HCT116 (cell line): Measurements from ENCODE around the gene COL20A1. TPM values are rescaled to one million over a fixed set of nuclear protein-coding genes. Genes with fewer than 3 reads are reported as not detected.

Experiments used
- ATAC-seq: fragments of 200-7000 bp; cut with Tn5 transposase; 2 replicates; pipeline ENCODE4 v1.9.1; 2020; ENCODE audit warnings: mild to moderate bottlenecking, moderate library complexity
- BruUV-seq: library from RNA; stranded (reverse); fragments of 400-500 nt; replicated peaks from 2 replicates; lab custom pipeline; 2021; lab: Mats Ljungman, UMichigan
- CTCF ChIA-PET: fragments of 300-600 bp; sonication (Branson Sonifier 250); formaldehyde crosslinking; loops from one replicate; lab custom pipeline; 2021; ENCODE audit warnings: antibody characterized with exemption; lab: Charles Lee
- POLR2A ChIA-PET: fragments of 300-600, 350-600 bp; sonication (Branson Sonifier 250); formaldehyde crosslinking; loops from one replicate; lab custom pipeline; 2021; ENCODE audit warnings: antibody characterized with exemption; lab: Charles Lee
- RAD21 ChIA-PET, 2 experiments: fragments of 300-600 bp; sonication (Branson Sonifier 250); formaldehyde crosslinking; loops; one replicate each; lab custom pipeline; 2023; ENCODE audit warnings: low total read pairs in 2 of 2; ENCODE audit not compliant: uncharacterized antibody in 2 of 2, unreplicated experiment in 2 of 2, low non-redundant PET in 1 of 2; lab: Charles Lee
- DNase-seq: peaks from one replicate; pipeline ENCODE4 v3.0.0-alpha.2; 2010; ENCODE audit warnings: low read depth, low spot score
- H2AFZ ChIP-seq: fragments of 200-600 bp; shearing (Covaris generic), sonication (generic); 2 replicates; pipeline ENCODE4 v1.6.1; 2017; ENCODE audit warnings: low read depth, mixed run types, mixed read lengths, antibody characterized with exemption, low read length; ENCODE audit not compliant: poor library complexity, severe bottlenecking
- H3K27ac ChIP-seq: 2 replicates; pipeline ENCODE4 v1.5.1; 2012; ENCODE audit warnings: low read depth, low read length
- H3K27me3 ChIP-seq: fragments of 200-600 bp; sonication (generic); 2 replicates; pipeline ENCODE4 v1.6.1; 2016; ENCODE audit warnings: mixed run types, low read length, mixed read lengths; ENCODE audit not compliant: insufficient read depth
- H3K36me3 ChIP-seq, 2 experiments: fragments of 200-500 bp in 1 of 2; fragments of 200-600 bp in 1 of 2; sonication (Bioruptor generic) in 1 of 2; sonication (generic) in 1 of 2; 2 replicates each; pipeline versions ENCODE4 v1.5.1 to v1.6.1; 2014 to 2016; ENCODE audit warnings: low read length in 2 of 2, inconsistent platforms in 1 of 2, mixed read lengths in 1 of 2, mixed run types in 1 of 2; ENCODE audit not compliant: insufficient read depth in 2 of 2, control insufficient read depth in 1 of 2
- H3K4me1 ChIP-seq, 2 experiments: fragments of 200-600 bp in 1 of 2; sonication (generic) in 1 of 2; 2 replicates each; pipeline versions ENCODE4 v1.5.1 to v1.6.1; 2012 to 2017; ENCODE audit warnings: low read length in 2 of 2, inconsistent platforms in 1 of 2, mild to moderate bottlenecking in 1 of 2, mixed read lengths in 1 of 2, mixed run types in 1 of 2, moderate library complexity in 1 of 2; ENCODE audit not compliant: insufficient read depth in 2 of 2, control insufficient read depth in 1 of 2
- H3K4me2 ChIP-seq: fragments of 200-600 bp; sonication (generic); 2 replicates; pipeline ENCODE4 v1.6.1; 2017; ENCODE audit warnings: mixed run types, low read length, mixed read lengths
- H3K4me3 ChIP-seq, 2 experiments: fragments of 200-600 bp in 1 of 2; sonication (generic) in 1 of 2; replicated peaks in 1 of 2; 2 replicates each; pipeline ENCODE4 v1.5.1; 2011 to 2016; ENCODE audit warnings: low read length in 2 of 2, control low read depth in 1 of 2, low read depth in 1 of 2, mild to moderate bottlenecking in 1 of 2, mixed read lengths in 1 of 2, mixed run types in 1 of 2
- H3K79me2 ChIP-seq: fragments of 200-600 bp; sonication (generic); 2 replicates; pipeline ENCODE4 v1.6.1; 2017; ENCODE audit warnings: mild to moderate bottlenecking, mixed run types, low read length, moderate library complexity, mixed read lengths; ENCODE audit not compliant: insufficient read depth
- H3K9ac ChIP-seq: fragments of 200-600 bp; sonication (generic); 2 replicates; pipeline ENCODE4 v1.6.1; 2016; ENCODE audit warnings: low read length, mixed read lengths
- H3K9me2 ChIP-seq: fragments of 200-600 bp; sonication (generic), shearing (Covaris generic); 2 replicates; pipeline ENCODE4 v1.6.1; 2017; ENCODE audit warnings: mixed run types, mild to moderate bottlenecking, moderate library complexity; ENCODE audit not compliant: insufficient read depth
- H3K9me3 ChIP-seq, 2 experiments: fragments of 200-500 bp in 1 of 2; fragments of 200-600 bp in 1 of 2; sonication (Bioruptor generic) in 1 of 2; sonication (generic) in 1 of 2; 2 replicates each; pipeline ENCODE4 v1.6.1; 2014 to 2017; ENCODE audit warnings: low read length in 2 of 2, mixed read lengths in 2 of 2, inconsistent platforms in 1 of 2, low read depth in 1 of 2, mild to moderate bottlenecking in 1 of 2, mixed run types in 1 of 2, moderate library complexity in 1 of 2; ENCODE audit not compliant: control insufficient read depth in 1 of 2, insufficient read depth in 1 of 2
- H4K20me1 ChIP-seq: fragments of 200-600 bp; sonication (generic), shearing (Covaris generic); 2 replicates; pipeline ENCODE4 v1.6.1; 2017; ENCODE audit warnings: mixed run types, mild to moderate bottlenecking, moderate library complexity; ENCODE audit not compliant: insufficient read depth
- CEBPB ChIP-seq: IDR thresholded peaks from 2 replicates; pipeline ENCODE4 v1.6.1; 2012; ENCODE audit warnings: low read depth
- ELF1 ChIP-seq: IDR thresholded peaks from 2 replicates; pipeline ENCODE4 v1.6.1; 2012; ENCODE audit warnings: low read depth, borderline replicate concordance
- EZH2 ChIP-seq: fragments of 200-600 bp; sonication (generic); IDR thresholded peaks from 2 replicates; pipeline ENCODE4 v1.6.1; 2017; ENCODE audit warnings: antibody characterized with exemption, mixed run types
- FOSL1 ChIP-seq: IDR thresholded peaks from 2 replicates; pipeline ENCODE4 v1.6.1; 2012; ENCODE audit warnings: low read depth
- JUND ChIP-seq: IDR thresholded peaks from 2 replicates; pipeline ENCODE4 v1.6.1; 2012
- POLR2A ChIP-seq: IDR thresholded peaks from 2 replicates; pipeline ENCODE4 v1.7.0; 2011; ENCODE audit warnings: borderline replicate concordance; ENCODE audit not compliant: insufficient read depth, insufficient read length; ENCODE audit errors: extremely low read depth
- RAD21 ChIP-seq: IDR thresholded peaks from 2 replicates; pipeline ENCODE4 v1.6.1; 2012; ENCODE audit warnings: low read depth, mild to moderate bottlenecking
- SP1 ChIP-seq: IDR thresholded peaks from 2 replicates; pipeline ENCODE4 v1.6.1; 2012; ENCODE audit warnings: low read depth
- SRF ChIP-seq: IDR thresholded peaks from 2 replicates; pipeline ENCODE4 v1.6.1; 2012; ENCODE audit warnings: low read depth
- TCF7L2 ChIP-seq: IDR thresholded peaks from 2 replicates; pipeline ENCODE4 v1.7.0; 2011; ENCODE audit warnings: borderline replicate concordance, inconsistent platforms; ENCODE audit not compliant: insufficient read depth, insufficient read length; ENCODE audit errors: extremely low read depth
- YY1 ChIP-seq: IDR thresholded peaks from 2 replicates; pipeline ENCODE4 v1.6.1; 2011; ENCODE audit warnings: low read length, low read depth, moderate library complexity, mild to moderate bottlenecking; ENCODE audit not compliant: insufficient replicate concordance; ENCODE audit errors: extremely low read depth
- ZFX ChIP-seq: fragments of 450-650 bp; IDR thresholded peaks from 2 replicates; pipeline ENCODE4 v1.6.1; 2017
- ZNF274 ChIP-seq: fragments of 200-500 bp; sonication (Bioruptor generic); IDR thresholded peaks from 2 replicates; pipeline ENCODE4 v1.6.1; 2014; ENCODE audit warnings: mild to moderate bottlenecking, low read depth, low read length, inconsistent platforms
- intact Hi-C: fragments of 100-400 bp; cut with micrococcal nuclease; formaldehyde crosslinking; loops from 2 replicates; pipeline ENCODE4 v1.10.0; 2022
- total RNA-seq: library from RNA; stranded (reverse); gene quantifications from one replicate; pipeline ENCODE4 v1.2.1, GENCODE V29; 2021; ENCODE audit not compliant: unreplicated experiment
- TF ChIP-seq, protein P1 (sequence below): IDR thresholded peaks from 2 replicates; pipeline ENCODE4 v1.6.1; 2012
- TF ChIP-seq, protein P2 (sequence below): IDR thresholded peaks from 2 replicates; pipeline ENCODE4 v1.6.1; 2011; ENCODE audit warnings: mild to moderate bottlenecking, low read length, moderate library complexity; ENCODE audit not compliant: insufficient replicate concordance; ENCODE audit errors: extremely low read depth

COL20A1 gene
- total RNA-seq, 1 experiment from 2014 or later, result 0.34 TPM

DNA sequence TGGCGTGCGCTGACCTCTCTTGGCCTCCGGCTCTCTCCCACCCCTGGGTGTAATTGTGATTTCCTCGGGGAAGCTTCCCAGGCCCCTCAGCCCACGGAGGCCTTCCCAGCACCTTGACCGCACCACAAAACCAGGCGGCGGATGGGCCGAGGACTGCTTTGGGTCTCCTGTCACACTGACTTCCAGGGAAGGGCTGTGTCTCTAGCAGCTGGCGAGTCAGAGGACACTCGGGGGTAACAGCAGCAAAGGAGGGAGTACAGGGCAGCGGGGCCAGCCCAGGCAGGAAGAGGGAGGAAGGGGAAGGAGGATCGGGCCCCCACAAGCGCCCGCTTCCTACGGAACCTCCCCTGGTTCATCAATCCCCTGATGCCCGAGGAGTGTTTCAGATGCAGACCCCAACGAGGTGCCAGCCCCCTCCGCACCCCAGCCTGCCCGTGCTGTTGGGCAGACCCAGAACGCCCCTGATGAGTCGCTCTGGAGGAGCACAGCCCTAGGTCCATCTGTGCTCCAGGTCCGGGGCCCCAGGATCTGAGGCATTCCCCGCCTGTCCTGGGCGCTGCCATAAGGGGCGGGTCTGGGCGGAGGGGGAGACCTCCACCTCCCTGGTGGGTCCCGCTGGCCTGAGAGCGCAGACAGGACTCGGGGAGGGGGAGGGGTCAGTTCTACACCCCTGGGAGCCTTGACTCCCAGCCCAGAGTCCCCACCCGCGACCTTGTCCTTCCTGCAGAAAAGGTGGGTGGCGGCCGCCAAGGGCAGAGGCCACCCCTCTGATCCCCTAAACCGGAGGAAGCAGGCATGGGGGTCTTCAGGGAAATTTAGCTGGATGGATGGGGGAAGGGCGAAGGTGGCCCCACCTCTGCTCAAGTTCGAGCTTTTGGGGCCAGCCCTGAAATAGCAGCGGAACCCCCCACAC, 67.2 kb downstream of the COL20A1 start:
- DNase-seq (no peak), ATAC-seq (no peak)
- H3K4me2 ChIP-seq, result no peak overlapping the region
- CTCF ChIA-PET, result no interaction called here
- no peak for TF ChIP-seq RAD21
- no peak for TF ChIP-seq ZFX
- TF ChIP-seq YY1, result no peak
- TF ChIP-seq SRF, result no peak
- no peak for TF ChIP-seq TCF7L2
- TF ChIP-seq ZNF274, result no peak
- no peak overlapping the region for H2AFZ ChIP-seq
- no peak overlapping the region for H3K27ac ChIP-seq
- no peak overlapping the region for H3K4me3 ChIP-seq
- no peaks in the 10 kb centered on the region for H3K9me3 ChIP-seq
- no peaks in the 10 kb centered on the region for H3K36me3 ChIP-seq
- RAD21 ChIA-PET, result no interaction called here
- H4K20me1 ChIP-seq, result no peaks in the 10 kb centered on the region
- POLR2A ChIA-PET, result no interaction called here
- no peaks in the 10 kb centered on the region for H3K27me3 ChIP-seq
- H3K4me1 ChIP-seq, result no peaks in the 10 kb centered on the region
- intact Hi-C loops, result no loop called here
- no peaks in the 10 kb centered on the region for H3K79me2 ChIP-seq
- no peaks in the 10 kb centered on the region for H3K9me2 ChIP-seq
- no TSS peak for BruUV-seq
- H3K9ac ChIP-seq, result no peak overlapping the region

DNA sequence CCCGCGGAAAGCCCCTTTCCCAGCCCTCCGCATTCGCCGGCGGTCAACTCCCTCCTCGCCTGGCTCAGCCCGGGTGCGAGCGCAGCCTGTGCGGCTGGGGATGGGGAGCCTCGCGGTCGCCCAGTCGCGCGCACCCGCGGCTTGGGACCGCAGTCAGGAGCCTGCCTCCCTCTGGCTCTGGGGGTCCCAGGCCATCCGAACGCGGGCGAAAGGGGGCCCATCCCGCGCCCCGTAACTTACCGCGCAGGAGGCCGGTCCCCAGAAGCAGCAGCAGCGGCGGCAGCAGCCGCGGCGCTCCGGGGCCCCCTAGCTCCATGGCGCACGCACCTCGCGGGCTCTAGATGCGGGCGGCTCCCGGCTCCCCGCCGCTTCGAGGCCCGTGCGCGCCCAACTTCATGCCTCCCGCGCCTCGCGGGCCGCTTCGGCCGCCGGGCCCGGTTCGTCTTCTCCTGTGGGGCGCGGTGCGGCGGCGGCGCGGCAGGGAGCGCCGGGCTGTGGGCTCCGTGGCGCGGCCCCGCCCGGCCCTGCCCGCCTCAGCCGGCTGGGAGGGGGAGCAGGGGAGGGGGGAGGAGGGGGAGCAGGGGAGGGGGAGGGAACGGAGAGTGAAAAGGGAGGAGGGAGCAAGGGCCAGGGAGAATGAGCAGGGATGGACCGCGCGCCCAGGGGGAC, 68.0 kb downstream of the COL20A1 start, which contains the start of gene CHRNA4:
Gene CHRNA4, minus strand, starts transcription at position 500 of the 669 bp plus-strand sequence. Its CDS starts 184 bp downstream, at position 316.
- no peak for DNase-seq
- no peaks in the 10 kb centered on the region for H3K27me3 ChIP-seq
- no peak within 1 kb of the TSS for H2AFZ ChIP-seq
- intact Hi-C loops, result no loop called here
- no peaks in the 10 kb centered on the region for H3K9me3 ChIP-seq
- H3K9ac ChIP-seq, result no peak within 1 kb of the TSS
- H4K20me1 ChIP-seq, result no peaks in the 10 kb centered on the region
- no peak within 1 kb of the TSS for H3K27ac ChIP-seq
- H3K4me1 ChIP-seq, result no peaks in the 10 kb centered on the region
- H3K79me2 ChIP-seq, result no peaks in the 10 kb centered on the region
- BruUV-seq, result no TSS peak
- no peaks in the 10 kb centered on the region for H3K36me3 ChIP-seq
- ChIA-PET RAD21 (interaction anchor here in 1 of 2 experiments (0.6 kb wide), 1 partner anchor 49 kb away, joined by 3 read pairs; no protein-coding TSS in a partner anchor), CTCF (no interaction called here), POLR2A (no interaction called here)
- H3K4me3 ChIP-seq, result no peak within 1 kb of the TSS
- no peak for ATAC-seq
- H3K4me2 ChIP-seq, result no peak within 1 kb of the TSS
- no peaks in the 10 kb centered on the region for H3K9me2 ChIP-seq
- TF ChIP-seq FOSL1, result no peak
- no peak for TF ChIP-seq POLR2A
- TF ChIP-seq ELF1, result no peak
- TF ChIP-seq SP1, result no peak
- no peak for TF ChIP-seq CEBPB
- TF ChIP-seq JUND, result no peak
- TF ChIP-seq, protein P1, sequence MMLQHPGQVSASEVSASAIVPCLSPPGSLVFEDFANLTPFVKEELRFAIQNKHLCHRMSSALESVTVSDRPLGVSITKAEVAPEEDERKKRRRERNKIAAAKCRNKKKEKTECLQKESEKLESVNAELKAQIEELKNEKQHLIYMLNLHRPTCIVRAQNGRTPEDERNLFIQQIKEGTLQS, result no peak
- TF ChIP-seq EZH2, result no peak
- TF ChIP-seq, protein P2, sequence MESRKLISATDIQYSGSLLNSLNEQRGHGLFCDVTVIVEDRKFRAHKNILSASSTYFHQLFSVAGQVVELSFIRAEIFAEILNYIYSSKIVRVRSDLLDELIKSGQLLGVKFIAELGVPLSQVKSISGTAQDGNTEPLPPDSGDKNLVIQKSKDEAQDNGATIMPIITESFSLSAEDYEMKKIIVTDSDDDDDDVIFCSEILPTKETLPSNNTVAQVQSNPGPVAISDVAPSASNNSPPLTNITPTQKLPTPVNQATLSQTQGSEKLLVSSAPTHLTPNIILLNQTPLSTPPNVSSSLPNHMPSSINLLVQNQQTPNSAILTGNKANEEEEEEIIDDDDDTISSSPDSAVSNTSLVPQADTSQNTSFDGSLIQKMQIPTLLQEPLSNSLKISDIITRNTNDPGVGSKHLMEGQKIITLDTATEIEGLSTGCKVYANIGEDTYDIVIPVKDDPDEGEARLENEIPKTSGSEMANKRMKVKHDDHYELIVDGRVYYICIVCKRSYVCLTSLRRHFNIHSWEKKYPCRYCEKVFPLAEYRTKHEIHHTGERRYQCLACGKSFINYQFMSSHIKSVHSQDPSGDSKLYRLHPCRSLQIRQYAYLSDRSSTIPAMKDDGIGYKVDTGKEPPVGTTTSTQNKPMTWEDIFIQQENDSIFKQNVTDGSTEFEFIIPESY, result no peak
